Stimulated activated CD8-positive, alpha-beta memory T cell treated with anti-CD3 and anti-CD28 coated beads, Interleukin-12 subunit alpha, Interleukin-12 subunit beta, amount 100 ng/mL, for 24 hours (primary cell): ENCODE data around the gene EIF3F.

Experiments used
- DNase-seq: peaks from one replicate; pipeline ENCODE4 v3.0.0-alpha.2; 2020; ENCODE audit errors: extremely low read depth

EIF3F gene

DNA sequence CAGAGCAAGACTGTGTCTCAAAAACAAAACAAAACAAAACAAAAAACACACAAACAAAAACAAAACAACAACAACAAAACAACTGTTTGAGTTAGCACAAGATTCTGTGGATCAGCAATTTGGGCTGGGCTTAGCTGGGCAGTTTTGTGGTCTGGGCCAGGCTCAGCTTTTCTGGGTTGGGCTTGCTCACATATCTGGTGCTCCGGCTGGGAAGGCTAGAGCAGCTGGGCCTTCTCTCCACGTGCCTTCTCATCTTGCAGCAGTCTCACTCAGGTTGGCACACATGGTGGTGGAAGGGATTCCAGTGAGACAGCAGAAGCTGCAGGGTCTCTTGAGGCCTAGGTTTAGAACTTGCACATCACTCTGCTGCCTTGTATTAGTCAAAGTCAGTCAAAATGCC lies 35.7 kb downstream of the EIF3F start:
- DNase-seq, result no peak

DNA sequence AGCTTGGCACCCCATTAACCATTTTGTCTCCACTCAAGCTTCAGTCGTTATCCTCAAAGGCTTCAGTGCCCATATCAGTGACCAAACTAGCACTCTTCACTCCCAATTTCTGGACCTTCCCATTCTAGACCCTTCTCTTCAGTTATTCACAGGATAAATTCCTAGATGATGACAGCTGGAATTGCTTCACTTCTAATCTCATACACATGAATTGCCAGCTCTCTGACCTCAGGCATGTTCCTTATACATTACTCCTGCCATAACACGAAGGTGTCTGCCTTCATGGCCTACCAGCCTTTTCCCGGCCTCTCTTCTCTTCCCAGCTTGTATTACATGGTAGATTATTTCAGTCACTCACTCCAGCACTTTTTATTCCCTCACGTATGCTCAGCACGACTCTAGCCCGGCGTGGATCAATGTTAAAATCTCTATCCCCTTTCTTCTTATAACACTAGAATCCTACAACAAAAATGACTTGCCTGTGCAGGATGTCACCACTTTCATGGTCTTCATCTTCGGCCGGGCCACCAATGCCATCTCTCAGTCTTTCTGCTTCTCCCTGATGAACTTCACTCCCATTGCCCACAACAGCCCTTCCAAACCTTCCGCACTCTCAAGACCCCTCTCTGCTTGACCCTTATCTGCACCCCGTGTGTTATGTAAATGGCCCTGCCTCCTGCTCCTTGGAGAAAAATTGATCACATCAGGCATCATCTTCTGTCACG lies 36.9 kb downstream of the EIF3F start:
- DNase-seq, result no peak

DNA sequence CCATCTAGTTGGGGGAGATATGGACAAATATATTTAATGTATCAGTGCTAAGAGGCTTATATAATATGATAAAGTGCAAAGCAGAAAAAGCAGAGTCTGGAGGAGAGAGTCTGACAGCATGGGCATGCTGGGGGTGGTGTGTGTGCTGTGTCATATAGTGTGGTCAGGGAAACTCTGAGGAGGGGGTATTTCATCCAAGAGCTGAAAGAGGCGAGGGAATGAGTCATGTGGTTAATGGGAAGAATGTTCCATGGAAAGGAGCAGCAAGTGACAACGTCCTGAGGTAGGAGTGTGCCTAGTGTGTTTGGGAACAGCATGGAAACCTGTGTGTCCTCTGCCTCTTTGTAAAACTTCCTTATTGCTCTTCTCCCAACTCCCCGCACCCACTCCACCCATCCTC lies 38.0 kb downstream of the EIF3F start:
- DNase-seq, result no peak

DNA sequence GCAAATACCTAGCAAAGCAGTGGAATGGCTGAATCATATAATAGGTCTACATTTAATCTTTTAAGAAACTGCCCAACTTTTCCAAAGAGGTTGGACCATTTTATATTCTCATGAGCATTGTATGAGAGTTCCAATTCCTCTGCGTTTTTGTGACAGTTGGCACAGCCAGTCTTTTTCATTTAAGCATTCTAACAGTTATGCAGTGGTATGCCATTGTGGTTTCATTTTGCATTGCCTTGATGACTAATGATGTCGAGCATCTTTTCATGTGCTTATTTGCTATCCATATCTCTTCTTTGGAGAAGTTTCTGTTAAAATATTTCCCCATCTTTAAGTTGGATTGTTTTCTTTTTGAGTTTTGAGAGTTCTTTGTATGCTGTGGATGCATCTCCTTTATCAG lies 38.7 kb downstream of the EIF3F start:
- no peak for DNase-seq

DNA sequence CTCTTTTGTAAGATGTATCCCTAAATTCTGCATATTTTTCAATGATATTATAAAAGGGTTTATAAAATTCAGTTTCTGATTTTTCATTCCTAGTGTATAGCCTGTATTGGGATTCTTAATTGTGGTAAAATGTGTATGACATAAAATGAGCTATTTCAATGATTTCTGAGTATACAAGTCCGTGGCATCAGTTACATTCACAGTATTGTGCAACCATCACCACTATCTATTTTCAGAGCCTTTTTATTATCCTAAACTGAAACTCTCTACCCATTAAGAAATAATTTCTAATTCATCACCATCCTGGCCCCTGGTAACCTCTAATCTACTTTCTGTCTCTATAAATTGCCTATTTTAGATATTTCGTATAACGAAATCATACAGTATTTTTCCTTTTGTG lies 39.8 kb downstream of the EIF3F start:
- DNase-seq, result no peak

DNA sequence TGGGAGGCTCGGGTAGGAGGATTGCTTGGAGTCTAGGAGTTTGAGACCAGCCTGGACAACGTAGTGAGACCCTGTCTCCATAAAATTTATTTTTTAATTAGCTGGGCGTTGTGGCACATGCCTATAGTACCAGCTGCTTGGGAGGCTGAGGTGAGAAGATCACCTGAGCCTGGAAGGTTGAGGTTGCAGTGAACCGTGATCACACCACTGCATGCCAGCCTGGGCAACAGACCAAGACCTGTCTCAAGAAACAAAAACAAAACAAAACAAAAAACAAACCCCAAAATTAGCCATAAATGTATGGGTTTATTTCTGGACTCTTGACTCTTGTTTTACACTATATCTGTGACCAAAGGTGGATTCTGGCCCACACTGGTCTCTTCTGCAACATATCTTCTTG lies 41.6 kb downstream of the EIF3F start:
- DNase-seq, result no peak

DNA sequence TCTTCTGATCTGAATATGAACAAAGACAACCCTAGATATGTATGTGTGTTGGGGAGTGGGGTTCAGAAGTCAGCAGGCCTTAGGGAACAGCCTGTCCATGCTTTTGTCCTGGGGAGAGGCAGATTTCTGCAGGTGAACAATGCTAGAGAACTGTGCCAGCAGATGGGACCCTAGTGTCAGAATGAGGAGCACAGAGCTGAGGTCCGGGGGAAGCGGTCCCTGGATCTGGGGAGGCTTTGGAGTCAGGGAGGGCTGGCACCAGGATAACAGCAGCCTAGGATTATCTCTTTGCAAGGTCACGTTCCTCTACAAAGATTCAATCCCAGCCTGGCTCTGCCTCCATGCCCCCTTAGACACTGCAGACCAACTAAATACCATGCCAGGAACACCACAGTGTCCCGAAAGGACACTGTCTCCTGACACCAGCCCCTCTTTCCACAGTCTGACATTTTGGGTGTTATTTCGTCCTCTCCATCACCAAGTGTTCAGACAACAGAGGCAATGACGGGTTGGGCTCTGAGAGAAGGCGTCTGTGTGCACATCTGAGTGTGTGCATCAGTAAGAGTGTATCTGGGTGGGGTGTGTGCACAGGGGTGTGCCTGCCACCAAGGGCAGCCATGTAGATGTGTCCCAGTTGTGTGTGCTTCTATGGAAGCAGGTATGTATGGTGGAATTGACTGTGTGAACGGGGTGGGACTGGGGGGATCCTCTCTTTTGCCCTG lies 43.5 kb downstream of the EIF3F start:
- DNase-seq, result no peak

DNA sequence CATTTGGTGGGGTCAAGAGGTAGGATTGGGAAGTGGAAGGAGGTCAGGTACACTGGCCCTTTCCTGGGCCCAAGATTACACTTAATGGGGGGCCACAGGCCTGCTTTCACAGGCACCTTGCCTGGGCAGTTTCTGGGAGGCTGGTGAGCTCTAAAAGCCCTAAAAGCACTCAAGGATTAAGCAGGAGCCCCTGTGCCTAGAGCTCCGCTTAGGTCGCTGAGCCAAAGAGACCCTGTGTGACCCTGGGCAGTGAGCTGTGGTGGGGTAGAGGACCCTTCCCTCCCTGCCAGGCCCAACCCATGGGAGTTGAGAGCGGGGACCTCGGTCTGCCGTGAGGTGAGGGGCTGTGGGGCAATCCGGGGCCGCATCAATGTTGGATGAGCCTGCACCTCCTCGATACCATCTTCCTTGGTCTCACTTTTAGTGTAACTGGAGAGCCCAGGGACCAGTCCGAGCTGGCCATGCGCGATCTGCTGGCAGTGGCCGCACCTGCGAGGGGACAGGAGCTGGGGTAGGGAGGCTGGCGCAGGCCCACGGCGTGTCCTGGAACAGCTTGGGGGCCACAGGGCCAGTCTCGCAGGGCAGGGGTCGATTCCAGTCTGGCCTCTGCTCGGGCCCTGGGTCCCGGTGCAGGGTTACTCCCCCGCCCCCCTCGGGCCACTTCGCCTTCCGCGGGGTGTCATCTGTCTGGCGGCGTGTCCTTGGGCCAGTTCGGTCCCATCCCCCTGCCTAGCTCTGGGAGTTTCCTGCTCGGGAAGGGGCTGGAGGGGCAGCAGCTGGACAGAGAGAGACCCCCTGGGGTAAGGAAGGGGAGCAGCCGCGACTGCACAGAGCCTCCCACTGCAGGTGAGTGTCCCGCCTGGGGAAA lies 44.3 kb downstream of the EIF3F start:
- DNase-seq, result no peak

DNA sequence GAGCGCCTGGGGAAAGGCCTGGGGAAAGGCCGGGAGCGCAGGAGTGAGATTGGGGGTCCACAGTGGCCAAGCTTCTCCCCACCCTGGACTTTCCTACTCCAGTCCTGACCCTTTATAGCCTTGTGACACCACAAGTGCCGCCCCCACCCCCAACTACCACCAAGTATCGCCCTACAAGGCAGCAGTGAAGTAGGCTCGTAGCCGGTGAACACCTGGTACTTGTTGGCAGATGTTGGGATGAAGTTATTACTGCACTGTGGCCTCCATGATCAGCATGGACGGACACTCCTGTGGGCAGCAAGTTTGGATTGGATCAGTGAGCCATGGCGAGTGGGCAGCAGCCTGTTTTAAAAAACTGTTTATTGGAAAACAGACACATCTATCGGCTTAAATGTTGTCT lies 45.0 kb downstream of the EIF3F start:
- DNase-seq, result no peak

DNA sequence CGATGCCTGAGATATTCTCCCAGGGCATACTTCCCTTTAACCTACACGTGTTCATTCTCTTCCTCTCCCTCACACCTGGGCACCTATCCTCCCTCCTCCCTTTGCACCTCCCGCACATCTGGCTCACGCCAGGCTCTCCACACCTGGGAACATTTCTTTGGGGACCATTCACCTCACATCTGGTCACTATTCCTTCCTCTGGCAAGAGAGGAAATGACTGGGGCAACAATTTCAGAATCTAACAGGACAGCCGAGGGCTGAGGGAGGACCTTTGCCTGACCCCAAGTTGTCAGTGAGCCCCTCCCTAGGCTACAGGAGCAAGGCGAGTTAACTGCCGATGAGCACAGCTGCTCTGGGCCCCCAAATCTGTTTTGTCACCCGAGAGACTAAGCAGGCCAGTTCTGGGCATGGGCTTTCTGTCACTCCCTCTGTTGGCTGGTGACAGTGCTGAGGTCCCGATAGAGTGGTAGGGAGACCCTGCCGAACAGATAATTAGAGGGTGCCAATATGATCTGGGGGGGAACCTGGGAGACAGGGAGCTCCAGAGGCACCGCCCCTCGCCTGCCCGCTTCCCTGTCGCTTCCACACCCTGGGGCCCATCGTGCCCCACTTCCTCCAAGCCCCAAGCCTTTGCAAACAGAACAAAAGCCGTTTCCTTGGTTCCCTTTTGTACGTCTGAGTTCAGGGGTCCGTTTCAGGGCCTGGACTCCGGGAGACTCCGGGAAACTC lies 45.6 kb downstream of the EIF3F start:
- DNase-seq, result no peak

DNA sequence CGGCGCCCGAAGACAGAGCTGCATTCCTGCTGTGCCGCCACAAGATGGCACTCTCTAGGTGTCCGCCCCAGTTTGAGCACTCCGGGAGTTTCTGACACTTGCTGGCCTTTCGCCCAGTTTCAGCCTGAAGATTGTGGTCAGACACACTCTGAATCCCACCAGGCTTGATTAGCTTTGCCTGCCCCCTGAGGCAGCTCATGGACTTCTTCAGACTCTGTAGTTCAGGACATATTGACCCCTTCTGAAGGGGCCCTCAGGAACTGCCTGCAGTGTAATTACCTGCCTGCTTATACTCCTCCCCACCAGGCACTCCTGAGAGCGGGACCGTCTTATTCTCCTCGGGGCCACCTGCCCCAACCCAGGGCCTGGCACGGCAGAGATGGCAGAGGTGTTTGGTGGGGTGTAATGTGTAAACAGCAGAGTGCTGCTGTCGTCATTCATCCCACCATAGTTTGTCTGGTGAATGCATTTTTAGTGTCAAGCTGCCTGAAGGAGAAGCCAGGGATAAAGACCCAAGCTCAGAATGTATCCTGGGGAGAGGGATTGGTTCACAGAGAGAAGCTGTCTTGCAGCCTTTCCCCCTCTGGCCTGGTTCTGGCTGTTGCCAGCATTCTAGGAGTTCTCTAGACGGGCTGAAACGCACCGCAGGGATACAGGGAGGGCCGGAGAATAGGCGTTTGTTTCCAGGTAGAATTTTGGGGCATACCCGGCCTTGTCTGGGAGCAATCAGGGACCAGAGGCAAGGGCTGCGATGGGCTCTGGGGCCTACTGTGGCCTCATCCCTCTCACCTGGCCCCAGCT lies 46.4 kb downstream of the EIF3F start:
- DNase-seq, result no peak

DNA sequence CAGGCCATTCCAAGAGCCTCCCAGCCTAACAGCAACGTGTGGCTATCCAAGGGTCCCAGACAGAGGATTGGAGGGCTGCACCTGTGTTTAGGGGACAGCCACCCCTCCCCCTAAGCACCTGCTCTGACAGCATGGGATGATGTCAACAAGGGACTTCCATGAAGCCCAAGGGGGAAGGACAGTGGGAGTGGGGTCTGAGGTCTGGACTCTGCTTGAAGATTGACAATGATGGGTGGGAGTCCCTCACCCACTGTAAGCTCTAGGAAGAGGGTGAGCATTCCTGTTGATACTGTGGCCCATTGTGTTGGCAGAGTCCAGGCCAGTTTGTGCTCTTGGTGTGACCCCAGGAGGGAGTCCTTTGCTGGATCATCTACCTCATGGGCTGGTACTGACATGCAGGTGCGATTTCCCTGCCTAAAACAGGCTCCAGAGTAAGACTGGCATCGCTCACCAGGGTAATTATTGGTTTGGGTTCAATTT lies 47.0 kb downstream of the EIF3F start:
- no peak for DNase-seq

DNA sequence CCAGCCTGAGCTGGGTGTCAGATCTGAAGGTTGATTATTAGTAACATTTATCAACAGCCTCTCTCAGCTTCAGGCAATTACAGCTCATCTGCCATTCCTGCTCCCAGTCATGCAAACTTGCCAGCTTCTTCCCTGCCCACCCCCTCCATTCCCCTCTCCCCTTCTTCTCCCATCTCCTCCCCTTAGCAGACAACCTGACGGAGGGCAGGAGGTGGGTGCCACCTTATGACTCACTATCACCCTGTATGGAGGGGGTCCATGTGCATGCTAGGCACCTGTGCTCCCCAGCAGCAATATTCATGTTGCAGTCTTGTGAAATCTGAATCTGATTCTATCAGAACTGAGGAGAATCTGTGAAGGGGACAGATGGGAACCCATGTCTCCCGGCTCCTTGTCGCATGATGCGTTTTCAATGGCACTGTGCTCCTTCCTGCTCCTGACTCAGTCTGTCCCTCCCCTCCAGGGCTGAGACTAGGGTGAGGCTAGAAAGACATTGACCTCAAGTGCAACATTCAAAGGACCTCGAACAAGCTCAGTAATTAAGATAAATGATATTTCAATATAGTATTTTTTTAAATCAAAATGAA lies 47.6 kb downstream of the EIF3F start:
- no peak for DNase-seq

DNA sequence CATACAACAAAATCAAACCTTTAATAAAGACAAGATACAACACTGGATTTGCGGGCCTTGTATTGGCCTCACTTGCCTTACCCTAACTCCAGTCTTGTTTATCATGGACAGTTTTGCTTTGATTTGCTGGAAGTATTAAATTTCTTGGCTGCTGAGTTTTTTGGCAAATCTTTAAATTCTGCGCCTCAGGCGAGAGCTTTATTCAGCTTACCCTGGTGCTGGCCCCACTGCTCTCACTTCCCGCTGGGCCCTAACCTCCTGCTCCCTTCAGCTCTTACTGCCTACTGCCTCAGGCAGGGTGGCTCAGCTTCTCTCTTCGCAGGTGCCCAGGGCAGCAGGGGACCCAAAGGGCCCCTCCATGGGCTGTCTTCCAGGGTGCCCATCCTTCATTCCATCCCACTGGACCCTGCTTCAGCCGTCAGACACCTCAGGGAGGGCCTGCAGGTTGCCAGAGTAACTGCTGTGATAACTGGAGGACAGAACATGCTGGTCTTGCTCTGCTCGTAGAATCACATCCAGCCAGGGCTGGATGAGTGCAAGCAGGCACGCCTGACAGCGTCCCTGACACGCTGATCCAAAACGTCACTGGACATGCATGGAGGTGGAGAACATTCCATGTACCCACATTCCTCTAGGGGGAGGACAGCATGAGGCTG lies 48.2 kb downstream of the EIF3F start:
- DNase-seq, result no peak

DNA sequence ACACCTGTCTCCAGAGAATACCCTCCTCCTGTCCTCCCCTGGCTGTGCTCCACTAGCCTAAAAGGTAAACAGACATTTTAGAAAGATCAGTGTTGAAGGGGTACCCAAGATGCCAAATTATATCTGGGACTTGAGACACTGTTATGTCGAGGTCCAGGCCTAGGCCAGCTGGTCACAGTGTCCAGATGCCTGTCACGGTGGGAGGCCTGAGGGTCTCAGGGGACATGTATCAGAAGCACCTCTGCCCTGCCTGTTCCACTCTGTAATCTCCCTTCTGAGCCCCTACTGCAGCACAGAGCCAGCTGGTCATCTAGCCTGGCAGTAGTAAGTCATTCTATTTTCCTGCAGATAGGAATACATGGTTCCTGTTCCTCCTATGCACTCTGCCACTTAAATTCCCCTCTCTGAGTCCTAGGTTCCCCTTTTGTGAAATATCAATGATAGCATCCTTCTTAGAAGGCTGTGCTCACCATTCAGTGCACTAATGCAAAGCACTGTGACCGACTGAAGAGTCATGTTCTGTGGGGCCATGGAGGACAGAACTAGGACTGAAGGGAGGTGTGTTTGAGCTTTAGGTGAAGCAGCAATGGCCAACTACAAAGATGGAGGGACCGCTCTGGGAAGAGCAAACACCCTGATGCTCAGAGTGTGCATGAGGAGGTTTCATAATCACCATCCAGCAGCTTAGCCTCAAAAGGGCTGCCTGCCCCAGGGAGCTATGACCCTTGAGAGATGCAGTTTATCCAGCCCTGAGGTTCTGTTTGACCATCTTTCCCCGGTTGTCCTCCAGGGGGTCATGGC lies 49.1 kb downstream of the EIF3F start:
- no peak for DNase-seq

DNA sequence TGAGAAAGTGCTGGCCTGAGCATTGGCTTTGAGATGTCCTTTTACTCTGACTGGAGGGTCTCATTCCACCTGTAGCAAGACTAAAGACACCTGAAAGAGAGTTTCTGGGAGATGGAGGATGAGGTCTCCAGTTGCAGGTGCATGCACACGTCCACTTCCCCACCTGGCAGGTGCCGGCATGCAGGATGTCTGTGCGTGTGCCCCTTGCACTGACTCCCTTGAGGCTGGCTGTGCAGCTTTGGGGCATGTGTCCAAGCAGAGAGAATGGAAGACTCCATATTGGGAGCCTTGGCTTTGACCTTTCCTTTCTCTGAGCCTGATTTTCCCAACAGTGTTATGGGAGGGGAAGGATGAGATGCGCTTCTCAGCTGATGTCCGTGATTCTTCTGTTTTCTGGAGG lies 49.8 kb downstream of the EIF3F start:
- DNase-seq, result no peak

DNA sequence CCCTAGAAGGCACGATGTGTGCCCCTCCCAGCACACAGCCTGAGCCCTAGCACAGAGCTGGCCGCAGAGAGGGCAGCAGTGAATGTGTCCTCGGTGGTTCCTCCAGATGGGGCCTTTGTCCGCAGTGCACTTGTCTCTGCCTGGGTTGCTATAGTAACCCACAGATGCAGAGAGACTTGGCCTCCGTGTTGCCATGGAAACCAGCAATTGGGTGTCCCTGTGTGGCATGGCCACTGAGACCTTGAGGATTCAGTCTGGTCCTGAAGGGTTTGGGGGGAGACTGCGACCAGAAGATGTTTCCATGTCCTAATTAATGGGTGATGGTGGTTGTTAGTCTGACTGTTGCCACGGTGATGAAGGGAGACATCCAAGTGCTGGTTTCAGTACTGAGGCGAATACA lies 51.3 kb downstream of the EIF3F start:
- no peak for DNase-seq

DNA sequence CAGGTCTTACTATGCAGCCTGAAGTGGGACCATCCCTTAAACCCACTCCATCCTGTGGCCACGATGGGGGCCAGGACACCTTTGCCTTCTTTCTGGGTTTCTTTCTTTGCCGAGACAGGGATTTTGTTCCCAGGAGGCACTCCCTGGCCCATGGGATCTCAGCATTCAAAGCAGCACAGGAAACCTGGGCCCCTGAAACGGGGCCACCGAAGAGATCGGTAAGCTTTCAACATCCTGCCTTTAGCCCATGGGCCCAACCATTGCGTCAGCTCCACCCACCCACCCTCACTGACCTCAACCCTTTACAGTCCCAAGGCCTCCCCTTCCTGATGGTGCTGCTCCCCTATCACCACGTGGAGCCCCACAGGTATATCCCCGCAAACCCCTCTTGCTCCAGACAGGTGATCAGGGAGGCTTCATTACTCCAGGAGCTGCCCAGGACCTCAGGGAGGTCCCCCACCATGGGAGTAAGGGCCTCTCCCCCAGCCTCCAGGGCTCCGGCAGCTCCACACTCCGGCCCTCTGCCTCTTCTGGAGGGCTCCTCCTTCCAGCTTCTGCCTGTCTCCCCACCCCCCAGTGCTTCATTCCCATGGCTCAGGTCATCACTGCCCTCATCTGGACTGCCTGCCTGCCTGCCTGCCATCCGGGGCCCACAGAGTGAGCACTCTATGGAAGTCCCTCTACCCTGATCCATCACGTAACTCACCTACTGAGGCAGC lies 51.8 kb downstream of the EIF3F start:
- DNase-seq, result no peak
